Measurements from ENCODE around the gene LUC7L2.
"Not testable (repeated sequence)": the region's sequence is repeated elsewhere in the genome, so short reads cannot be mapped to it uniquely, and the experiment has no call there.

LUC7L2 gene, protein sequence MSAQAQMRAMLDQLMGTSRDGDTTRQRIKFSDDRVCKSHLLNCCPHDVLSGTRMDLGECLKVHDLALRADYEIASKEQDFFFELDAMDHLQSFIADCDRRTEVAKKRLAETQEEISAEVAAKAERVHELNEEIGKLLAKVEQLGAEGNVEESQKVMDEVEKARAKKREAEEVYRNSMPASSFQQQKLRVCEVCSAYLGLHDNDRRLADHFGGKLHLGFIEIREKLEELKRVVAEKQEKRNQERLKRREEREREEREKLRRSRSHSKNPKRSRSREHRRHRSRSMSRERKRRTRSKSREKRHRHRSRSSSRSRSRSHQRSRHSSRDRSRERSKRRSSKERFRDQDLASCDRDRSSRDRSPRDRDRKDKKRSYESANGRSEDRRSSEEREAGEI

DNA sequence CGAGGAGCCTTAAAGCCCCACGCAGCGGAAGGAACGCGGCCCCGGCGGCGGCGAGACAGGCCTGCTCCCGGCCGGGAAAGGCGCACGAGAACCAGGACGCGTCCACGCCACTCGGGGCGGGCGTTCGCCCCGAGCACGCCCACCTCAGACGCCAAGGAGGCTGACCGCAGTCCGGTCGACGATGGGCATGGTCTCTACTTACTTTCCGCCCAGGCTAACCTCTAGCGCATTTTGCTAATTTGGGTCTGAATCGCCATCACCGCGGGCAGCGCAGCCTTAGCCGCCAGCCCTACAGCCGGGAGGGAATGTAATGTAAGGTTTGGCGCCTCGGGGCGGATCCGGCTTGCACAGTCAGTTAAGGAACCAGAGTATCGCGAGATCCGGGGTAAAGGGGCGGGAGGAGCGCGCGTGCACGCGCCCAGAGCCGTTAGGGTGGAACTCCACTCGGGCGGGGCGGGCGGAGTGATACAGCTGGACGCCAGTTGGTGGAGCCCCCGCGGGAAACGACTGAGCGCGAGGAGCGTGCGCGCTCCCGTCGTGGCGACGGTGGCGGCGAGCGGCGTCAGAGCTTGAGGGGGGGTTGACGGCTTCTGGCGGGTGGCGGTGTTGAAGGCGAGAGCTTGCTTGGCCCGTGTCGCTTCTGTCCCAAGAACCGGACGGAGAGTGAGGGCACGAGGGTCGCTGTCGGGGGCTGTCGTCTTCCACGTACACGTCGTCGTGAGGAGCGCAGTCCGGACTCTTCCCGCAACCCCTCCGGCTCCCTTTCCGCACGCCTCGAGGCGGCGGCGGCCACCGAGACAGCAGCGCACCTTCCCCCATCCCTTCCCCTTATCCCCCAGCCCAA is at the start of gene LUC7L2:
Gene LUC7L2 (plus strand): TSS at position 529 of the 844 bp plus-strand sequence. CDS start 368 bp downstream, outside the sequence.
- DNase-seq = peak; percentile 99

DNA sequence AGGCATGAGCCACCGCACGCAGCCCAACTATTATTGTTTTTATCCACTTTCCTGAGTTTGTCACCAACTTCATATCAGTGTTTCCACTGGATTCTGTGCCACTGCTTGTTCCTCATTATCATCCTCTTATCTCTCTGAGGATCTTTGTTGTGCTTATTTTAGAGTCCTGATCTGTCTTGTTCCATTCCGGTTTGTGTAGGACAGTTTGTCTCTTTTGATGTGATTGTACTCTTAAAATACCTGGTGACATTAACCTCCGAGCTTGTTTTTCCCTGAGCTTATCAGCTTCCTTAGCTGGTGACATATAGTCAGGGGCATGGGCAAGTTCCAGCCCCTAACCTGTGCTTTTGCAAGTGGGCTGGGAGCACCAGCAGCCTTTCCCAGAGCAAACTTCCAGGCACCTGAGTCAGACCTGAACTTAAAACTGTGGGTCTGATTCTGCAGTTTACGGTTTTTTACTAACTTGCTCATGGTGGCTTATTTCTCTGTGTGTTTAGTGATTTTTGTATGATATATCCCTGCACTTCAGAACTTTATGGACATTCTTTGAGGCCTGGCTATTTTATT is 41.7 kb upstream of the LUC7L2 start:
- no peak for DNase-seq

DNA sequence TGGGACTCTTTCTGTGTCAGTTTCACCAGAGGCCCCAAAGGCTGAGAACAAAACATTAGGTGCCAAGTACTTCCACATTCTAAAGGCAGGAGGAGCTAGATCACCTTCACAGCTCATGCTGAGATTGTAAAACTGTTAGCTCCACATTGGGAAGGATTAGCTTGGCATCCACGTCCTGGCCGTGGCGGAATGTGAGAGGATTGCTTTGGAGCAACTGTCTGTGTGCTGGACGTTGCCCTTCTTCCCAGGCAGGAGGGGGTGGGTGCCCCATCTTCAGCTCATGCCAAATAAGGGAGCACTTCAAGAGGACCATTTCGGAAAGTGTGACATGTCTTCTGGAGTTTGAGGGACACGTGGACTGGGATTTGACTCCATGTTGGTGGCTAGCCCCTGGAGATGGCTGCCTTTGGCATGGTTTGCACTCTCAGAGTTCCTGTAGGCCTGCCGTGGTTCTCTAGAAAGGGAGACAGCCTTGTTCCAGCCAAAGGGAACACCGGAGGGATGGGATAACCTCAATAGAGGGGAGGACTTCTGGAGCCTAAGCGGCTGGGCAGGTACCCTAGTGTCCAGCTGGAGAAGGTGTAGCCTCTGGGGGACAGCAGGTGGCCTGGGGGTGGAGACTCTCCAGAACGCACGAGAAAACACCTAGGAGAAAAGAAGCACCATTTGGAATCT is 38.5 kb upstream of the LUC7L2 start:
- DNase-seq = no peak

DNA sequence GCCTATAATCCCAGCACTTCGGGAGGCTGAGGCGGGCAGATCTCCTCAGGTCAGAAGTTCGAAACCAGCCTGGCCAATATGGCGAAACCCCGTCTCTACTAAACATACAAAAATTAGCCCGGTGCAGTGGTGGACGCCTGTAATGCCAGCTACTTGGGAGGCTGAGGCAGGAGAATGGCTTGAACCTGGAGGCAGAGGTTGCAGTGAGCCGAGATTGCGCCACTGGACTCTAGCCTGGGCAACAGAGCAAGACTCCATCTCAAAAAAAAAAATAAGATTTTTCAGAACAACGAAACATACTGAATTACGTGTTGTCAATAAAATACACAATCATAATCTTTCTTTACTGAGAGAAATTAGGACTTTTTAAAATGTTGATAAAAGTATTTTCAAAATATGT is 35.0 kb upstream of the LUC7L2 start:
- DNase-seq = not testable (repeated sequence)

DNA sequence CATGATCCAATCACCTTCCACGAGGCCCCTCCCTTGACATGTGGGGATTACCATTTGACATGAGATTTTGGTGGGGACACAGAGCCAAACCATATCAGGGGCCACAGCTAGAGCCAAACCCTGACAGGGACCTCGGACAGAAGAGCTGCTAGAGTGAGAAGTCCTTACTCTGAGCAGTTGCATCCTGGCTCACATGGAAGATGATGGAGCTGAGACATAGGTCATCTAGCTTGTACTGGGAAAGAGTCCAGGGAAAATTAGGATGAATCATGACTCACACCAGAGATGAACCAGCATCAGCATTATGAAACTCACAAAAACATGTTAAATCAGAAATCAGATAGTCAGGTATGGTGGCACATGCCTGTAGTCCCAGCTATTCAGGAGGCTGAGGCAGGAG is 31.3 kb upstream of the LUC7L2 start:
- DNase-seq = no peak

DNA sequence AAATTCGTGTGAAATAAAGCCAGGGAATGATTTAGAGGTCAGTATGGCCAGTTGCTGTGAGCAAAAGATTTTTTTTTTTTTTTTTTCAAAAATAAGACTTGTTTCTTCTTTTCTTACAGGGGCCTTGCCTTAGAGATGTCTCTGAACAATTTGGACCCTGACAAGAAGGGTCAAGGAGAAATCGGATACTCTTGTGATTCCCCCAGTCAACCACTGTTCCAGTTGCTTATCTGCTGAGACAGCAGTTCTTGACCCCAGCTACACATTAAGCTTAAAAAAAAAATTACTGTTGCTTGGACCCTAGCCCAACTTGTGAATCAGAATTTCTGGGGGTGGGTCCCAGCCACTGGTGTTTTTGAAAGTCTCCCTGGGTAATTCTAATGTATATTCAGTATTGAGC is 30.6 kb upstream of the LUC7L2 start:
- no peak for DNase-seq

DNA sequence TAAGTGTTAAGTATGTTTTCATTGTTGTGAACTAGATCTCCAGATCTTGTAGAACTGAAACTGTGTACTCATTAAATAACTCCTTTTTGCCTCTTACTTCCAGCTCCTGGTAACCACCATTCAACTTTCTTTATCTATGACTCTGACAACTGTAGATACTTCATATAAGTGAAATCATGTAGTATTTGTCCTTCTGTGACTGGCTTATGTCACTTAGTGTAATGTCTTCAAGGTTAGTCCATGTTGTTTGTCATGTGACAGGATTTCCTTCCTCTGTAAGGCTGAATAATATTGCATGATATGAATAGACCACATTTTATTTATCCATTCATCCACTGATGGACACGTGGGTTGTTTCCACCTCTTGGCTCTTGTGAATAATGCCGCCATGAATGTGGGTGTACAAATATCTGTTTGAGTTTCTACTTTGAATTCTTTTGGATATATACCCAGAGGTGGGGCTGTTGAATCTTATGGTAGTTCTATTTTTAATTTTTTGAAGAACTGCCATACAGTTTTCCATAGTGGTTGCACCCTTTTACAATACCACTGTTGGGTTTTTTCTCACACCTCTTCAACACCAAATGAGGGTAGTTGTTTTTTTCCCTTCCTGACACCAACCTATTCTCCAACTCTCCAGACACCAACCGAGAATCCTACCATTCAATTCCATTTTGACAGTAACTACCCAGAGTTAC is 29.2 kb upstream of the LUC7L2 start:
- no peak for DNase-seq

DNA sequence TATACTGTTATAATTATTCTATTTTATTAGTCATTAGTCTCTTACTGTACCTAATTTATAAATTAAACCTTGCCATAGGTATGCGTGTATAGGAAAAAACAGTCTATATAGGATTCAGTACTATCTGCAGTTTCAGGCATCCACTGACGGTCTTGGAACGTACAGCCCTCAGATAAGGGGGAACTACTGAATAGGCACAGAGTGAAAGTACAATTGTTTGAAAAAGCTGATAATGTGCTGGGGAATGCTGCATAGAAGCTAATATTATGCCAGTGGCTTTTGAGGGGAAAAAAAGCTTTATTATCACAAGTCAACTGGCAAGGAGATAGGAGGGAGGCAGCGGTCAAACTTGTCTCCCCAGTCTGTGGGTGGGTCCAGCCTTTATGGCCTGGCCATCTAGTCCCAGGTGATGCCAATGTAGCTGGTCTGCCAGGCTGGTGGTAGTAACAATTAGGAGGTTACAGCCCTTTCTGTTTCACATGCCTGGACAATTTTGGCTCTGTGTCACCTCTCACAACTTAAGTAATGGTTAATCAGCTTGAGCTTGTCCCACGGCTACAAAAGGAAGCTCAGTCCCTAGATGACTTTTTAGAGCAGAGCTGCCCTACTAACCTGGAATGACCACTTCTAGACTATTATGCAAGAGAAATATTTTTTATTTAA is 26.9 kb upstream of the LUC7L2 start:
- DNase-seq = no peak

DNA sequence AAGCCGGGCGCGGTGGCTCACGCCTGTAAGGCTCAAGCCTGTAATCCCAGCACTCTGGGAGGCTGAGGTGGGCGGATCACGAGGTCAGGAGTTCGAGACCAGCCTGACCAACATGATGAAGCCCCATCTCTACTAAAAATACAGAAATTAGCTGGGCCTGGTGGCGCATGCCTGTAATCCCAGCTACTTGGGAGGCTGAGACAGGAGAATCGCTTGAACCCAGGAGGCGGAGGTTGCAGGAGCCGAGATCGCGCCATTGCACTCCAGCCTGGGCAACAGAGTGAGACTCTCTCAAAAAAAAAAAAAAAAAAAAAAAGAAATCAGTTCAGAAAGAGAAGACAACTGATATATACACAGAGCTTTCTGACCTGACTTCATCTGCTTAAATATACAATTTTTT is 26.3 kb upstream of the LUC7L2 start:
- not testable (repeated sequence) for DNase-seq

DNA sequence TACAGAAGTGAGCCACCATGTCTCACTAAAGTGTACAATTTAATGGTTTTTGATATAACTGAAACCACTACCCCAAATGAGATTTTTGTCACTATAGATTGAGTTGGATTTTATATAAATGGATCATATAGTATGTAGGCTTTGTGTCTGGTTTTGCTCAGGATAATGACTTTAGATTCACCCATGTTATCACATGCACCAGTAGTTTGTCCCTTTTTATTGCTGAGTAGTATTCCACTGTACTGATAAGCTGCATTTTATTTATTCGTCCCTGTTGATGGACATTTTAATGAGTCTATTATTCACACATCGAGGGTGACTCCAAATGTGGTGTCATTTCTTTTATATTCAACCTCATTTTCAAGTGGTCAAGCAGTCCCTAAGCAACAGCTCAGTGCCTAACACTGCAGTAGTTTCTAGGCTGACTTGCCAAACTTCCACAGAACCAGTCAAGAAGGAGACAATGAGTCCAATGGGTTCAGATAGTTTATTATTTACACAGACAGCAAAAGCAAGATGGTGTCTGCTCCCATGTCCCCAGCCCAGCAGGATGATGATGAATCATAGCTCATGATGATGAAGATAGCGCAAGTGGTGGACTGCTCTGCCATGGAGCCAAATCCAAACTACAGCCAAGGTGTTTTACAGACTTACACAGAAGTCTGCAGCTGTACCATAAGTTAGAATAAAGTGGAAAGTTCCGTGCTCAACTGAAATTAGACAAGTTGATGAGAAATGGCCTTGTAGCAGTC is 25.1 kb upstream of the LUC7L2 start:
- no peak for DNase-seq

DNA sequence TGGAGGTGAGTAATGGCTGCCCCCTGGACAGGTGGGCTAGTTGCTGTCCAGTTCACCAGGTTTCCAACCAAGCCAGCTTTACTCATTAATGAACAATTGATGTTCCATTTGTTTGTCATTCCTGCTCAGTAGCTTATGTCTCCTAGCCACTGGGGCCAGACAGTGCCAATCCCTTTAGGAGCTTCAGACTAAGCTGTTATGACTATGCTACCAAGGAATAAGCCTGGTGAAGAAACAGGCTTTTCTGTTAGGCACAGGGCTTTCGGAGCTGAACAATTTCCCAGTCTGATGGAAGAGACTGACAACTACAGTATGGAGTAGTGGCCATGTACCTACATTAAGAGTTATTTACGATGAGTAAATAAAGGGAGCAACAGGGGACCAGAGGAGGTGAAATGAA is 20.7 kb upstream of the LUC7L2 start:
- no peak for DNase-seq

DNA sequence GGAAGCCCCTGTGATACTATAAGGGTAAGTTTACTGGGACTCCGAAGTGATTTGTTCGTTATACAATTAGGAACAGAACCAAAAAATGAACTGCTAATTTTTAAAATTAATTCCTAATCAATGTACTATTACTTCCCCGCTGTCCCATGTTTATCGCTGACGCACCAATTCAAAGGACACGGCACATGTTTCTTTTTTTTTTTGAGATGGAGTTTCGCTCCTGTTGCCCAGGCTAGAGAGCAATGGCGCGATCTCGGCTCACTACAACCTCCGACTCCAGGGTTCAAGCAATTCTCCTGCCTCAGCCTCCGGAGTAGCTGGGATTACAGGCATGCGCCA is 20.0 kb upstream of the LUC7L2 start:
- no peak for DNase-seq

DNA sequence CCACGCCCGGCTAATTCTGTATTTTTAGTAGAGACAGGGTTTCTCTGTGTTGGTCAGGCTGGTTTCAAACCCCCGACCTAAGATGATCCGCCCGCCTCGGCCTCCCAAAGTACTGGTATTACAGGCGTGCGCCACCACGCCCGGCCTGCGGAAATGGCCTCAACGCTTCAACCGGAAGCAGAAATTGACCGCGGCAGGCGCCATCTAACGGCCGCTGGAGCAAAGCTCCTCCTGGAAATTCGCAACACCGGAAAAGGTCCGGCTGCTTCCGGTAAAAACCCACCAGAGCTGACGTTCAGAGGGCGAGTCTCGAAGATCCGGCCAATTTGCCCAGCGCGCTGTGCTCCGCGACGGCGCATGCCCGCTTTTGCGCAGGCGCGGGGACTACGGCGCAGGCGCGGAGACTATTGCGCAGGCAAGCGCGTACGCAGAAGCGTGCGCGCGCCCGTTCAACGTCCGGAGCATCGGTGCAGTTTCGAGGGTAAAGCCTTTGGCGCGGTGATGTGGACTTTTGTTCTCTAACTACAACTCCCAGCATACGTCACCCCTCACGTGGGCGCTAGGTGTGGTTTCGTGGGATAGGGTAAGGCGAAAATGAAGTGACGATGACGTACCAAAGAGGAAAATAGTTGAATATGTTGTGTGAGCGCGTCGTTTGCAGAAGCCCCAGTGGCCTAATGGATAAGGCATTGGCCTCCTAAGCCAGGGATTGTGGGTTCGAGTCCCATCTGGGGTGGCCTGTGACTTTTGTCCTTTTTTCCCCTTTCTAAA is 19.5 kb upstream of the LUC7L2 start:
- DNase-seq = peak; percentile 95

DNA sequence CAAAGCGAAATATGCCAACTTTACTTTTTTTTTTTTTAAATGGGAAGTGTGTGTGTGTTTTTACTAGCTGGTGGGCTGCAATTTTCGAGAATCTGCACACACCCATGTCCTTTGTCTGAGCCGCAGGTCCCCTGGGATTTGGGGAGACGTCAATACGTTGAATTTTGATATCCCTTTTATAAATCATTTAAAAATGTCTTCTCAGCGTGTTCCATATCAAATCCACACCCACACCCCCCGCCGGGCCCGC is 19.0 kb upstream of the LUC7L2 start:
- peak; percentile 78 for DNase-seq

DNA sequence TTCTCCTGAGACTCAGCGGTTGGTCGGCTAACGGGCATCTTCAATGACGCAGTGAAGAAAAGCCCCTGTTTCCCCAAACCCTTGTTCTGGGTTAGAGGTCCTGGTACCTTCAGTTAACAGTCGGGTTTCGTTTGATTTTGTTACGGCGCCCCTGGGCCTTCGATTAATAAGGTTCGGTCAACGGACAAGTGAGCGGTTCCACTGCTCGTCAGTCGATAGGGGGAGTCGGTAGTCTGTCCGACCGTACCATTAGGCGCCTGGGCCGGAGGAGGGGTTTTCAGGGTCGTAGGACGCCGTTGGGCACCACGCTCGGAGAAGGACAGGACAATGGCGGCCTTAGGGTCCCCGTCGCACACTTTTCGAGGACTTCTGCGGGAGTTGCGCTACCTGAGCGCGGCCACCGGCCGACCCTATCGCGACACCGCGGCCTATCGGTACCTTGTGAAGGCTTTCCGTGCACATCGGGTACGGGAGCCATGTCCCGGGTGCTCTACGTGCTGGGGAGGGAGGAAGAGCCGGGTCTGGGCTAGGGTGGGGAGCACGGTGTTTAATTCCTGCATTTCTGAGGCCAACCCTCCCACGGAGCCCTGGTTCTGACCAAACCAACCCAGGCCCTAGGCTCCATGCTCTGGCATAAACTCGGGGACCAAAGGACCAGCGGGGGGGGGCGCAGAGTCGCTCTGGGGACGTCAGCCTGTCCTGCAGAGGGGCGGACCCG is 18.5 kb upstream of the LUC7L2 start, which contains the start of gene FMC1:
Gene FMC1 (plus strand): TSS at position 280 of the 718 bp plus-strand sequence. CDS start 48 bp downstream, at position 328.
- peak; percentile 76 for DNase-seq

DNA sequence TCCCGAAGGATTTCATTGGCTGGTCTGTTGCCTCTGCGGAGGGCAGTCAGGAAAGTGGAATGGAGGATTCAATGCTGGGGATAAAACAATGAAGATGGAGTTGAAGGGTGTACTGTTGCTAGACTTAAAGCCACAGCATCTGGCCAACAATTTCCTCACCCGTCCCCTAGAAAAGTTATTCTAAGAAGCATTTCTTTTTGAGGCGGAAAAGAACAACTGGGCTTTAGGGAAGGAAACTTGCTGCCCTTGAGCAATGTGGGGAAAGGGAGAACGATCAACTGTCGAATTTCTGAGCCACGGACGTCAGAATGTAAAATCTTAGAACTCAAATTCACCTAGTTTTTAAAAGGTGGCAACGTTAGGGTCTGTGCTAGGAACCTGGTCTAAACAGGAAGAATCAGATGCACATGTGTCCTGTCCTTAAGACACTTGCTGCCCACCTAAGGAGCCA is 17.9 kb upstream of the LUC7L2 start:
- DNase-seq = no peak

DNA sequence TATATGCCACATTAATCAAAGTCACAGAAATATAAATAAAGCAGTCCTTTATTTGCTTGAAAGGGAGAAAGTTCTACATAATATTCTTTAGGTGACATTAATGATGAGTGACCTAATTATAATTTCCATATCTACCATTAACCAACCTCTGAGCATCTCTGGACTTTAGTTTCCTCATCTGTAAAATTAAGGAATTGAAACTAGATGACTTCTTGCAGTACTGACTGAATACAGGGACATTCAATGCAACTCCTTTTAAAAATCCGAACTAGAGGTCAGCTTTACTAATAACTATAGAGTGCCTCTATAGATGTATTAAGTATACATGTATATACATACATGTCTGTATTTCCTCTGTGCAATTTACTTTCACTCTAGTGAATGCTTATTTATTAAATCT is 14.7 kb upstream of the LUC7L2 start:
- no peak for DNase-seq

DNA sequence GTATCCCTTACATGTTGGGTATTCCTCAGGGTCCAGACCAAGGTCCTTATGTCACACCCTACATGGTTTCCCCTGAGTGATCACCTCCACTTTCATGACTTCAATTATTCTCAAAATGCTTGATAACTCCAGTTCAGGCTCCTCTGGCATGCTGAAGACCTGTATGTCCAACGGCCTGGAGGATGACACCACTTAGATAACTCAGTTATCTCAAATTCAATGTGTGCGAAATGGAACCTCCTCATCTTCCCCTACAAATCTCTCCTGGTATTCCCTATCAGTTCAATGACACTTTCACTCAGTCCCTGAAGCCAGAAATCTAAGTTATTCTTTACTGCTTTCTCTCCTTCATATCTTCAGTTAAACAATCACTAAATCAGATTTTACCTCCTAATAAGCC is 8.7 kb upstream of the LUC7L2 start:
- no peak for DNase-seq

DNA sequence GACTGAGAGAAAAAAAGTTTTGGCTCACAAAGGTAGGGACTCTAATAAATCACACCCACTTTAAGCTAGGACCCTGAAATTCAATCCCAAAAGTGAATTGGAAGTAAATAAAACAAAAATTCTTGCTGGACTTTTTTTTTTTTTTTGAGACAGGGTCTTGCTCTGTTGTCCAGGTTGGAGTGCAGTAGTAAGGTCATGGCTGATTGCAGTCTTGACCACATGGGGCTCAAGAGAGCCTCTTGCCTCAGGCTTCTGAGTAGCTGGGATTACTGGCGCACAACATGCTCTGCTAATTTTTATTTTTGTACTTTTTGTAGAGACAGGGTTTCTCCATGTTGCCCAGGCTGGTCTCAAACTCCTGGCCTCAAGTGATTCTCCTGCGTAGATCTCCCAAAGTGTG is 5.0 kb upstream of the LUC7L2 start:
- no peak for DNase-seq

DNA sequence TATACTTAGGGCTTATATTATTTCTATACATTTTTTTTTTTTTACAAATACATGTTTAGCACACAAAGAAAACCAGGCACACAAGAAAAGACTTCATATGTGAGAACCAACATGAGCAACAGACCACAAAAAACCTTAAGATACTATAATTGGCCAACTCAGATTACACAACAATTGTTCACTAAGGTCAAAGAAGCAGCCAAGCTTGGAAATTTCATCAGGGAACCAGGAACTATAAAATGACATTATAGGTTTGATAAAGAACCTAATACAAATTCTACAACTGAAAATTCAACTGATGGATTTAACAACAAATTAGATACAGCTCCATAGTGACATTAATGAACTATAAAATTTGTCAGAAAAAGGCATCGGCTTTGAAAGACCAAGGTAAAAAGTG is 4.4 kb upstream of the LUC7L2 start:
- DNase-seq = no peak

All from stimulated activated CD4-positive, alpha-beta T cell treated with anti-CD3 and anti-CD28 coated beads, Interleukin-4, amount 100 ng/mL, for 1 hour (primary cell).